ENCODE data around the gene PLEKHG7. TPM values are rescaled to one million over a fixed set of nuclear protein-coding genes. Genes with fewer than 3 reads are reported as not detected.

The PLEKHG7 gene
- total RNA-seq, 1 experiment from 2014 or later = not detected

DNA sequence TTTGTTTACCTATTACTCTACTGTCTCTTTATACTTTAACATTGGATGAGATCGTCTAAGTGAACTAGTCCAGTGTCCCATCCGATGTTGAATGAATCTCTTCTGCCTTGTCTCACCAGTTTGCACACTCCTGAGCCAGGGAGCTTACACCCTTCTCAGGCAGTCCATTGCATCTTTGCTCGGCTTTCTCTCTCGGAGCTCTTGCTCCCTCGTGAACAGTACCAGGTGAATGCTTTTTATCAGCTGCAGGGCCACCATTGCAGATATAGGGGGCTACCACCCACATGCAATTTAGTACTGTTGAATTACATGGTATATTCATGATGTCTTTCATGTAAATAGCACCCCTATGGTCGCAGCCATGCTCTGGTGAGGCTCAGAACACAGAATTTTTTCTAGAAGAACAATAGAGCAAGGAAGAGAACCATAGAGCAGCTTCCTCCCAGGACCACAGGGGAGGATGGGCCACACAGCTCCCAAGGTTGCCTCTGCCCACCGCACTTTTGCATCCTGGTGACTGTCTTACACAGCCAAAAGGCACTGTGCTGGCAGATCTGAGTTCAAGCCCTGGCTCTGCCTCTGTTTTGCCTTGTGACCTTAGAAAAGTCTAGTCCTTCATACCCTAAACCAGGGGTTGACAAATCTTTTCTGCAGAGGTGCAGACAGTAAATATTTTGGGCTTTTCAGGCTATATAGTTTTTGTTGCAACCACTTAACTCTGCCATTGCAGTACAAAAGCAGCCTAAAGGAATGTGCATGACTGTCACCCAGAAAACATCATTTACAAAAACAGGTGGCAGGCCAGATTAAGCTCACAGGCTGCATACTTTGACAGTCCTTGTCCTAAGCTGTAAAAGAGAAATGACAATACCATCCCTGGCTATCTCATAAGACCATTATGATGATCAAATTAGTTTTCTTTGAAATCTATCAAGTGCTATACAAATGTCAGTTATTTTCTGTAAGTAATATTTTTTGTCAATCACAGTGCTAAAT lies 35.4 kb downstream of the PLEKHG7 start:
- no peaks in the 10 kb centered on the region for H3K79me2 ChIP-seq (ENCODE audit: insufficient read depth, low read length)
- intact Hi-C loops (cut with micrococcal nuclease) = no loop called here
- H2AFZ ChIP-seq (ENCODE audit: low read depth, low read length, poor library complexity, severe bottlenecking) = no peak overlapping the region
- no TSS peak for BruUV-seq (replicated peaks)
- ChIA-PET POLR2A (no interaction called here), CTCF (no interaction called here), RAD21 (ENCODE audit: low non-redundant PET in 1 of 2, low total read pairs in 2 of 2, uncharacterized antibody in 2 of 2, unreplicated experiment in 2 of 2) (no interaction called here)
- no peaks in the 10 kb centered on the region for H3K27me3 ChIP-seq (ENCODE audit: insufficient read depth, low read length)
- H3K4me1 ChIP-seq (ENCODE audit: control insufficient read depth in 1 of 2, insufficient read depth in 2 of 2, low read length in 2 of 2) = no peaks in the 10 kb centered on the region; a peak in 1 of 4 replicates
- no peak overlapping the region for H3K4me2 ChIP-seq (ENCODE audit: low read length)
- no peaks in the 10 kb centered on the region for H3K9me2 ChIP-seq (ENCODE audit: insufficient read depth)
- no peak for ATAC-seq
- TF ChIP-seq CTCF (IDR thresholded peaks at IDR 0.05 in 2 of 3, conservative IDR thresholded peaks at IDR 0.05 in 1 of 3; ENCODE audit: borderline replicate concordance in 1 of 3, insufficient read depth in 1 of 3, low read depth in 2 of 3, low read length in 2 of 3) (no peak), SP1 (IDR thresholded peaks at IDR 0.05; ENCODE audit: low read depth) (no peak), EZH2 (IDR thresholded peaks at IDR 0.05) (no peak), ATF3 (IDR thresholded peaks at IDR 0.05) (no peak), POLR2AphosphoS5 (IDR thresholded peaks at IDR 0.05; ENCODE audit: low read depth, low read length) (no peak), ZBTB33 (IDR thresholded peaks at IDR 0.05; ENCODE audit: extremely low read depth, insufficient replicate concordance, low read length) (no peak), ZNF274 (IDR thresholded peaks at IDR 0.05; ENCODE audit: low read depth, low read length) (no peak), EGR1 (IDR thresholded peaks at IDR 0.05; ENCODE audit: low read depth) (no peak), FOSL1 (IDR thresholded peaks at IDR 0.05; ENCODE audit: low read depth) (no peak), EZH2phosphoT487 (IDR thresholded peaks at IDR 0.05; ENCODE audit: borderline replicate concordance) (no peak), JUND (IDR thresholded peaks at IDR 0.05) (no peak), ELF1 (IDR thresholded peaks at IDR 0.05; ENCODE audit: borderline replicate concordance, low read depth) (no peak), SRF (IDR thresholded peaks at IDR 0.05; ENCODE audit: low read depth) (no peak), TCF7L2 (IDR thresholded peaks at IDR 0.05; ENCODE audit: borderline replicate concordance, extremely low read depth, insufficient read depth, insufficient read length) (no peak), MAX (IDR thresholded peaks at IDR 0.05) (no peak), POLR2A (IDR thresholded peaks at IDR 0.05; ENCODE audit: borderline replicate concordance, extremely low read depth, insufficient read depth, insufficient read length) (no peak), CEBPB (IDR thresholded peaks at IDR 0.05; ENCODE audit: low read depth) (no peak), ZFX (IDR thresholded peaks at IDR 0.05) (no peak)
- TF ChIP-seq, protein P1, sequence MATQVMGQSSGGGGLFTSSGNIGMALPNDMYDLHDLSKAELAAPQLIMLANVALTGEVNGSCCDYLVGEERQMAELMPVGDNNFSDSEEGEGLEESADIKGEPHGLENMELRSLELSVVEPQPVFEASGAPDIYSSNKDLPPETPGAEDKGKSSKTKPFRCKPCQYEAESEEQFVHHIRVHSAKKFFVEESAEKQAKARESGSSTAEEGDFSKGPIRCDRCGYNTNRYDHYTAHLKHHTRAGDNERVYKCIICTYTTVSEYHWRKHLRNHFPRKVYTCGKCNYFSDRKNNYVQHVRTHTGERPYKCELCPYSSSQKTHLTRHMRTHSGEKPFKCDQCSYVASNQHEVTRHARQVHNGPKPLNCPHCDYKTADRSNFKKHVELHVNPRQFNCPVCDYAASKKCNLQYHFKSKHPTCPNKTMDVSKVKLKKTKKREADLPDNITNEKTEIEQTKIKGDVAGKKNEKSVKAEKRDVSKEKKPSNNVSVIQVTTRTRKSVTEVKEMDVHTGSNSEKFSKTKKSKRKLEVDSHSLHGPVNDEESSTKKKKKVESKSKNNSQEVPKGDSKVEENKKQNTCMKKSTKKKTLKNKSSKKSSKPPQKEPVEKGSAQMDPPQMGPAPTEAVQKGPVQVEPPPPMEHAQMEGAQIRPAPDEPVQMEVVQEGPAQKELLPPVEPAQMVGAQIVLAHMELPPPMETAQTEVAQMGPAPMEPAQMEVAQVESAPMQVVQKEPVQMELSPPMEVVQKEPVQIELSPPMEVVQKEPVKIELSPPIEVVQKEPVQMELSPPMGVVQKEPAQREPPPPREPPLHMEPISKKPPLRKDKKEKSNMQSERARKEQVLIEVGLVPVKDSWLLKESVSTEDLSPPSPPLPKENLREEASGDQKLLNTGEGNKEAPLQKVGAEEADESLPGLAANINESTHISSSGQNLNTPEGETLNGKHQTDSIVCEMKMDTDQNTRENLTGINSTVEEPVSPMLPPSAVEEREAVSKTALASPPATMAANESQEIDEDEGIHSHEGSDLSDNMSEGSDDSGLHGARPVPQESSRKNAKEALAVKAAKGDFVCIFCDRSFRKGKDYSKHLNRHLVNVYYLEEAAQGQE (IDR thresholded peaks at IDR 0.05; ENCODE audit: low read depth) = no peak
- H3K27ac ChIP-seq (ENCODE audit: low read depth, low read length) = no peak overlapping the region
- H3K36me3 ChIP-seq (ENCODE audit: control insufficient read depth in 1 of 2, insufficient read depth in 2 of 2, low read length in 2 of 2) = no peaks in the 10 kb centered on the region
- no peaks in the 10 kb centered on the region for H4K20me1 ChIP-seq (ENCODE audit: insufficient read depth)
- no peaks in the 10 kb centered on the region for H3K9me3 ChIP-seq (ENCODE audit: control insufficient read depth in 1 of 2, insufficient read depth in 1 of 2, low read depth in 1 of 2, low read length in 2 of 2)
- H3K9ac ChIP-seq (ENCODE audit: low read length) = no peak overlapping the region
- H3K4me3 ChIP-seq (replicated peaks in 1 of 2; ENCODE audit: low read depth in 1 of 2, low read length in 2 of 2) = no peak overlapping the region
- no peak for DNase-seq (ENCODE audit: low read depth, low spot score)

Data from HCT116 (cell line).